Stimulated activated CD4-positive, alpha-beta T cell treated with anti-CD3 and anti-CD28 coated beads, Interleukin-12 subunit alpha, Interleukin-12 subunit beta, amount 100 ng/mL, for 24 hours (primary cell): ENCODE results near the gene CEP70.
"Not testable (repeated sequence)": the region's sequence is repeated elsewhere in the genome, so short reads cannot be mapped to it uniquely, and the experiment has no call there.

ENCODE experiments used
- DNase-seq, 2 experiments: peaks; one replicate each; pipeline ENCODE4 v3.0.0-alpha.2; 2020; ENCODE audit warnings: low read depth in 2 of 2

The CEP70 gene

GRCh38 chr3:138469874-138470273 is 124.2 kb downstream of the CEP70 start:
- no peak for DNase-seq

- no peak for DNase-seq
These were observed 125.2 kb downstream of the CEP70 start for GRCh38 chr3:138468886-138469285.

- DNase-seq: no peak
These were observed 125.6 kb downstream of the CEP70 start for GRCh38 chr3:138468451-138468850.

GRCh38 chr3:138467931-138468330 is 126.1 kb downstream of the CEP70 start:
- no peak for DNase-seq

- DNase-seq: no peak
These were observed 128.1 kb downstream of the CEP70 start for GRCh38 chr3:138465925-138466324.

GRCh38 chr3:138465451-138465850 is 128.6 kb downstream of the CEP70 start:
- no peak for DNase-seq

GRCh38 chr3:138464491-138464860 is 129.6 kb downstream of the CEP70 start:
- DNase-seq: no peak

GRCh38 chr3:138463724-138464490 is 130.2 kb downstream of the CEP70 start:
- no peak for DNase-seq

GRCh38 chr3:138461896-138462295 is 132.2 kb downstream of the CEP70 start:
- no peak for DNase-seq

- no peak for DNase-seq
These were observed 132.8 kb downstream of the CEP70 start for GRCh38 chr3:138461246-138461645.

GRCh38 chr3:138460536-138461205 is 133.4 kb downstream of the CEP70 start:
- DNase-seq: no peak

- no peak for DNase-seq
These were observed 134.2 kb downstream of the CEP70 start for GRCh38 chr3:138459619-138460535.

- no peak for DNase-seq
These were observed 135.1 kb downstream of the CEP70 start for GRCh38 chr3:138458774-138459499.

GRCh38 chr3:138457863-138458735 is 136.0 kb downstream of the CEP70 start:
- no peak for DNase-seq

GRCh38 chr3:138456961-138457862 is 136.8 kb downstream of the CEP70 start:
- DNase-seq: no peak

GRCh38 chr3:138455801-138456716 is 138.0 kb downstream of the CEP70 start:
- no peak for DNase-seq

- DNase-seq: not testable (repeated sequence)
These were observed 140.1 kb downstream of the CEP70 start for GRCh38 chr3:138453940-138454339.

- DNase-seq: no peak
These were observed 141.6 kb downstream of the CEP70 start for GRCh38 chr3:138452436-138452835.
